ENCODE results near the gene SON.

SON gene

DNA sequence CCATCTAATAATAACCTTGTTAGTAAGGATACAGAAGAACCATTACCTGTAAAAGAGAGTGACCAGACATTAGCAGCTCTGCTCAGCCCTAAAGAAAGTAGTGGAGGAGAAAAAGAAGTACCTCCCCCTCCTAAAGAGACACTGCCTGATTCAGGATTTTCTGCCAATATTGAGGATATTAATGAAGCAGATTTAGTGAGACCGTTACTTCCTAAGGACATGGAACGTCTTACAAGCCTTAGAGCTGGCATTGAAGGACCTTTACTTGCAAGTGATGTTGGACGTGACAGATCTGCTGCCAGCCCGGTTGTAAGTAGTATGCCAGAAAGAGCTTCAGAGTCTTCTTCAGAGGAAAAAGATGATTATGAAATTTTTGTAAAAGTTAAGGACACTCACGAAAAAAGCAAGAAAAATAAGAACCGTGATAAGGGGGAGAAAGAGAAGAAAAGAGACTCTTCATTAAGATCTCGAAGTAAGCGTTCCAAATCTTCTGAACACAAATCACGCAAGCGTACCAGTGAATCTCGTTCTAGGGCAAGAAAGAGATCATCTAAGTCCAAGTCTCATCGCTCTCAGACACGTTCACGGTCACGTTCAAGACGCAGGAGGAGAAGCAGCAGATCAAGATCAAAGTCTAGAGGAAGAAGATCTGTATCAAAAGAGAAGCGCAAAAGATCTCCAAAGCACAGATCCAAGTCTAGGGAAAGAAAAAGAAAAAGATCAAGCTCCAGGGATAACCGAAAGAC lies 11.6 kb downstream of the SON start:
- FAIRE-seq (no peak), DNase-seq (ENCODE audit: insufficient read length, low spot score) (no peak)
- TF ChIP-seq TAF1 (IDR thresholded peaks at IDR 0.05; ENCODE audit: low read depth, low read length) (no peak), POLR2A (IDR thresholded peaks at IDR 0.05; ENCODE audit: low read depth, low read length) (0 out of 2 replicates have a peak, but pooled peaks have one; percentile 3)

DNA sequence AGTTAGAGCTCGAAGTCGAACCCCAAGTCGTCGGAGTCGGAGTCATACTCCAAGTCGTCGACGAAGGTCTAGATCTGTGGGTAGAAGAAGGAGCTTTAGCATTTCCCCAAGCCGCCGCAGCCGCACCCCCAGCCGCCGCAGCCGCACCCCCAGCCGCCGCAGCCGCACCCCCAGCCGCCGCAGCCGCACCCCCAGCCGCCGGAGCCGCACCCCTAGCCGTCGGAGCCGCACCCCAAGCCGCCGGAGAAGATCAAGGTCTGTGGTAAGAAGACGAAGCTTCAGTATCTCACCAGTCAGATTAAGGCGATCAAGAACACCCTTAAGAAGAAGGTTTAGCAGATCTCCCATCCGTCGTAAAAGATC lies 12.1 kb downstream of the SON start:
- DNase-seq (ENCODE audit: insufficient read length, low spot score) = no peak
- peak; percentile 47 for TF ChIP-seq POLR2A (IDR thresholded peaks at IDR 0.05; ENCODE audit: low read depth, low read length)
- TF ChIP-seq SPI1 (IDR thresholded peaks at IDR 0.05; ENCODE audit: low read depth, low read length) = no peak
- peak; percentile 54 for TF ChIP-seq POLR2AphosphoS5 (IDR thresholded peaks at IDR 0.05; ENCODE audit: low read depth, low read length)
- TF ChIP-seq POU2F2 (IDR thresholded peaks at IDR 0.05; ENCODE audit: low read depth, low read length) = no peak
- TF ChIP-seq TAF1 (IDR thresholded peaks at IDR 0.05; ENCODE audit: low read depth, low read length) = no peak
- no peak for FAIRE-seq

DNA sequence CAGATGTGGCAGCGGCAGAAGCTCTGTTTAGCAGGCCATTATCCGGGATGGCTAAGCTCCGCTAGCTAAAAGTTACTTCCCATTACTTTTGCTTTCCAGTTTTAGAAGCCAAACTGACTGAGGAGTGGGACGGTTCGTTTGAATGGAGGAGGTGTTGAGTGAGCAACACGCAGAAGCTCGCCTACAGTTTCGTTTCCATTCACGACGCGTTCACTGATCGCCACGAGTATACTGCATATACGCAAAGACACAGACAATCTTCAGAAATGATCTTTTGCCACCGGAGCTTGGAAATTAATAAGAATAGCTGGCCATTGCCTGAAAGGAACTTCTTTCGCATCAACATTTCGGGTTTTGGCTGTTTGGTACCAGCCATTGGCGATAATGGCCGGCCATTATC lies 14.6 kb downstream of the SON start:
- DNase-seq (ENCODE audit: insufficient read length, low spot score) (no peak), FAIRE-seq (peak; percentile 50)
- TF ChIP-seq POLR2AphosphoS5 (IDR thresholded peaks at IDR 0.05; ENCODE audit: low read depth, low read length) = no peak
- no peak for TF ChIP-seq POU2F2 (IDR thresholded peaks at IDR 0.05; ENCODE audit: low read depth, low read length)
- TF ChIP-seq SPI1 (IDR thresholded peaks at IDR 0.05; ENCODE audit: low read depth, low read length) = no peak
- no peak for TF ChIP-seq TAF1 (IDR thresholded peaks at IDR 0.05; ENCODE audit: low read depth, low read length)
- no peak for TF ChIP-seq POLR2A (IDR thresholded peaks at IDR 0.05; ENCODE audit: low read depth, low read length)
- TF ChIP-seq PAX5 (IDR thresholded peaks at IDR 0.05; ENCODE audit: insufficient read depth, low read length, severe bottlenecking) = no peak

DNA sequence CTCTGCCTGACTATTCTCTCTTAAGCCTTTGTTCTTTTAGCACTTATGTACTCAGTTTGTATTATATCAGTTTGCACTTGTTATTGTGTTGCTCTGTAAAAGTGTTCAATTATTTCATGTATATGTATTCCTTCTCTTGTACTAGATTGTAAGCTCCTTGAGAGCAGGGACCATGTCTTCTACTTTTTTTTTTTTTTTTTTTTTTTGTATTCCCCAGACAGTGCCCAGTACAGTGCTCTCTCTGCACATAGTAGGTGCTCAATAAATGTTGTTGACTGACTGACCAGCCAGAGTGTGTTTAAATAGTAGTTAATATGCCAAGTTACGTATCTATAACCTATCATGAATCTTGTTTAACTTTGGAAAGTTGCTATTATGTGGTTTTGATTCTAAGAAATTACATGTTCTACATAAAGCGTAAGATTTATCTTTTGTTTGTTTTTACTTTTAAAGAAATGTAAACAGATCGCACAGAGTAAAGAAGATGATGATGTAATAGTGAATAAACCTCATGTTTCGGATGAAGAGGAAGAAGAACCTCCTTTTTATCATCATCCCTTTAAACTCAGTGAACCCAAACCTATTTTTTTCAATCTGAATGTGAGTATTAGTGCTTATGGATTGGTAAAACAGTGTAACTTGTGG lies 16.1 kb downstream of the SON start:
- FAIRE-seq = peak; percentile 52

DNA sequence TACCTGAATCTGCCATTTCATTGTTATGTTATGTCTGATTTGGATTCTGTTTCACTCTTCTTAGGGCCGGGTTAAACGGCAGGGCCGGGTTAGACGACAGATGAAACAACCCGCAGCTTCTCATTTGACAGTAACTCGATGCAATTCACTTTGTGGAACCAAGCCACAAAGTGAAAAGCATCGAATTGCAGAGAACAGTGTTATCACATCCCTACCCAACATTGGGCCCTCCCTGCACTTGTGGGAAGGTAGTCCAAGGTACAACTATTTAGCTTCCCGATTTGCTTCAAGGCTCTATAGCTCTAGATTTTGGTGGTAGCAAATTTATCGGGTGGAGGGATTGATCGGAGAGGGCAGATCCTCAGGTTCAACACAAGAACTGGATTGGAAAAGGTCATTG lies 17.0 kb downstream of the SON start:
- FAIRE-seq = no peak
- TF ChIP-seq POLR2A (IDR thresholded peaks at IDR 0.05; ENCODE audit: low read depth, low read length) (no peak), PAX5 (IDR thresholded peaks at IDR 0.05; ENCODE audit: insufficient read depth, low read length, severe bottlenecking) (no peak), TAF1 (IDR thresholded peaks at IDR 0.05; ENCODE audit: low read depth, low read length) (no peak), POU2F2 (IDR thresholded peaks at IDR 0.05; ENCODE audit: low read depth, low read length) (no peak), POLR2AphosphoS5 (IDR thresholded peaks at IDR 0.05; ENCODE audit: low read depth, low read length) (peak; percentile 37; the same call in 1 of the 2 replicates), SPI1 (IDR thresholded peaks at IDR 0.05; ENCODE audit: low read depth, low read length) (no peak)
- no peak for DNase-seq (ENCODE audit: insufficient read length, low spot score)

More for the DNA sequence above, 16.1 kb downstream of the SON start:
- TF ChIP-seq TAF1 (IDR thresholded peaks at IDR 0.05; ENCODE audit: low read depth, low read length) (no peak), POU2F2 (IDR thresholded peaks at IDR 0.05; ENCODE audit: low read depth, low read length) (no peak), POLR2AphosphoS5 (IDR thresholded peaks at IDR 0.05; ENCODE audit: low read depth, low read length) (no peak), SPI1 (IDR thresholded peaks at IDR 0.05; ENCODE audit: low read depth, low read length) (no peak), PAX5 (IDR thresholded peaks at IDR 0.05; ENCODE audit: insufficient read depth, low read length, severe bottlenecking) (no peak)
- no peak for DNase-seq (ENCODE audit: insufficient read length, low spot score)

DNA sequence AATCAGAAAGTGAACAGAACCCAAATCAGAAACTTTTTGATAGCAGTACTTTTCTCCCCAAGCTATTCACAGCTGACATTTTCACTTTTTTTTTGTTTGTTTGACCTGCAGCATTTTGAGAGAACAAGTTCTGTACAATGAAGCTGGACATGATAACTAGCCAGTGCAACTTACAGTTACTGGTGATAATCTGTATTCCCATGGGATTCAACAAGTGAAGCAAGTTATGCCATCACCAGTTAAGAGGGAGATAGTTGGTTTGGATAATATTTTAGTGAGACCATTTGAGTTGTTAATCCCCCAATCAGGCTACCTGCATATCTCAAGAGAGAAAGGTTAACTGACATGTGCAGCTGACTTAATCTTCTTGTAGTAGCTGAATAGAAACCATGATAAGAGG lies 18.1 kb downstream of the SON start:
- FAIRE-seq (no peak), DNase-seq (ENCODE audit: insufficient read length, low spot score) (no peak)
- TF ChIP-seq POLR2AphosphoS5 (IDR thresholded peaks at IDR 0.05; ENCODE audit: low read depth, low read length) = no peak; the same call in 1 of the 2 replicates
- TF ChIP-seq PAX5 (IDR thresholded peaks at IDR 0.05; ENCODE audit: insufficient read depth, low read length, severe bottlenecking) = no peak

DNA sequence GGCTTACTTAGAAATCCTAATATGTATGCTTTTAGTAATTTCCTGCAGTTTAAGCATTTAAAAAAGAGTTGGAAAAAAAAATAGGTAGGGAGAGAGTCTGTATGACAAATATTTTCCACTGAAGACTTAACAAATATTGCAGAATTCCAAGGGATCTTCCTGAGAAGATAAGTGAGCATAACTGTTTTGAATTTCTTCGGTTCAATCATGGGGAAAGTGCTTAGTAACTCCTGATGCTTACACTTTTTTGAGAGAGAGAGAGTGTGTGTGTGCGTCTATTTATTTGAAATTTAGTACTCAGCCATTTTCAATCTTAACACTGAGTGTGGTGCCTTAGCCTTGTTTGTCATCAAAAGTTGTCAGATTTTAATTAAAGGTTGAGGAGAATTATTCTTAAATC lies 18.5 kb downstream of the SON start:
- FAIRE-seq (no peak), DNase-seq (ENCODE audit: insufficient read length, low spot score) (no peak)
- TF ChIP-seq POU2F2 (IDR thresholded peaks at IDR 0.05; ENCODE audit: low read depth, low read length) = no peak
- TF ChIP-seq PAX5 (IDR thresholded peaks at IDR 0.05; ENCODE audit: insufficient read depth, low read length, severe bottlenecking) = no peak
- TF ChIP-seq SPI1 (IDR thresholded peaks at IDR 0.05; ENCODE audit: low read depth, low read length) = no peak
- no peak for TF ChIP-seq TAF1 (IDR thresholded peaks at IDR 0.05; ENCODE audit: low read depth, low read length)
- no peak for TF ChIP-seq POLR2A (IDR thresholded peaks at IDR 0.05; ENCODE audit: low read depth, low read length)
- TF ChIP-seq POLR2AphosphoS5 (IDR thresholded peaks at IDR 0.05; ENCODE audit: low read depth, low read length) = no peak

DNA sequence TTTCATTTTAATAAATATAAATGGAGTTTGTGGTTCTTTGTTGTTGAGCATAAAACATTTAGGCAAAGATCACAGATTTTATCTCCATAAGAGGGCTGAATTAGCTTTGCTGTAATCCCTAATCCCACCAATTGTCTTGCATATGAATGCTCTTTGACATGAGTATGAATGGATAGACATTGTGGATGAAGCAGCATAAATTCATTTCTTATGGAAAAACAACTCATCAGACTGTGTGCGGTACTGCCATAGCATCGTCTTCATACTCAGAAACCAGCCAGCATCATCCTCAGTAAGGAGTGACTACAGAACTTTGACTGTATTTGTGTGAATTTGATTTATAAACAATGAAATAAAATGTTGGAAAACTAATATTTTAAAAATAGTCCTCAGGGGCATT lies 19.6 kb downstream of the SON start:
- peak; percentile 51 for FAIRE-seq
- DNase-seq (ENCODE audit: insufficient read length, low spot score) = no peak
- TF ChIP-seq POLR2A (IDR thresholded peaks at IDR 0.05; ENCODE audit: low read depth, low read length) = 0 out of 2 replicates have a peak, but pooled peaks have one; percentile 43
- TF ChIP-seq PAX5 (IDR thresholded peaks at IDR 0.05; ENCODE audit: insufficient read depth, low read length, severe bottlenecking) = no peak
- TF ChIP-seq POLR2AphosphoS5 (IDR thresholded peaks at IDR 0.05; ENCODE audit: low read depth, low read length) = 0 out of 2 replicates have a peak, but pooled peaks have one; percentile 27

DNA sequence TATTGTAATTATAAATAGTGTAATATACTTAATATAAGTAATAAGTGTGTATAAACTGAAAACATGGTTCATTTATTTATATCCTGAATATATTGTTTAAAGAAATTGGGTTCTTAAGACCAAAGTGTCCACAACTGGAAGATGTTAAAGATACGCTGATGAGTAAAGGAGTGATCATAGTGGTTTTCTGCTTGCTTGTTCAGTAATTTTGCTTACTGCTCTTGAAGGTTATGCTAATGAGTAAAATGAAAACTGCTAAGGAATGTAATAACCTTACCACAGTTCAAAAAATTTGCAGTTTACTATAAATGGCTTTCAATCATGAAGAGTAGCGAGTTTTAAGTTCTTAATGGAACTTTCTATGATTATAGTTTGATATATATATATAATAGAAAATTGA lies 23.7 kb downstream of the SON start:
- TF ChIP-seq POLR2AphosphoS5 (IDR thresholded peaks at IDR 0.05; ENCODE audit: low read depth, low read length) = no peak
- no peak for TF ChIP-seq SPI1 (IDR thresholded peaks at IDR 0.05; ENCODE audit: low read depth, low read length)
- TF ChIP-seq TAF1 (IDR thresholded peaks at IDR 0.05; ENCODE audit: low read depth, low read length) = no peak
- no peak for TF ChIP-seq POLR2A (IDR thresholded peaks at IDR 0.05; ENCODE audit: low read depth, low read length)
- no peak for TF ChIP-seq POU2F2 (IDR thresholded peaks at IDR 0.05; ENCODE audit: low read depth, low read length)
- no peak for TF ChIP-seq PAX5 (IDR thresholded peaks at IDR 0.05; ENCODE audit: insufficient read depth, low read length, severe bottlenecking)
- no peak for DNase-seq (ENCODE audit: insufficient read length, low spot score)
- no peak for FAIRE-seq

DNA sequence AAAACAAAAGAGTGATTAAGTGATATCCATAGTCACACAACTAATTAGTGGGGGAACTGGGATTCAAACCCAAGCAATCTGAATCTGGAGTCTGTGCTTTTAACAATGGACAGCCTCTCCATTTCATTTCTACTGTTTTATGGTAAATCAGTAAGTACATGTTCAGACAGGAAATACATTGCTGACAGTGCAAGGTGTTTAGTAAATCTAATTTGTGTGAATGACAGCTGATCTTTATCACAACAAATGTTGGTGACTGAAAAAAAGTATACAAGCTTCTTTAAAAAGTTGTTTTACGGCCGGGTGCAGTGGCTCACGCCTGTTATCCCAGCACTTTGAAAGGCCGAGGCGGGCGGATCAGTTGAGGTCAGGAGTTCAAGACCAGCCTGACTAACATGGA lies 25.1 kb downstream of the SON start:
- TF ChIP-seq POLR2A (IDR thresholded peaks at IDR 0.05; ENCODE audit: low read depth, low read length) (no peak), TAF1 (IDR thresholded peaks at IDR 0.05; ENCODE audit: low read depth, low read length) (no peak), PAX5 (IDR thresholded peaks at IDR 0.05; ENCODE audit: insufficient read depth, low read length, severe bottlenecking) (no peak), POU2F2 (IDR thresholded peaks at IDR 0.05; ENCODE audit: low read depth, low read length) (no peak), SPI1 (IDR thresholded peaks at IDR 0.05; ENCODE audit: low read depth, low read length) (no peak), POLR2AphosphoS5 (IDR thresholded peaks at IDR 0.05; ENCODE audit: low read depth, low read length) (no peak)
- FAIRE-seq = no peak

More for the DNA sequence above, 25.1 kb downstream of the SON start:
- no peak for DNase-seq (ENCODE audit: insufficient read length, low spot score)

All from GM12891 (cell line).